ENCODE results near the gene EVC2.

The EVC2 gene

GRCh38 chr4:5710065-5710960, 2.0 kb upstream of the EVC2 start:
- no peak overlapping the region for H3K27ac ChIP-seq (replicated peaks)
- TF ChIP-seq REST (IDR thresholded peaks at IDR 0.05; ENCODE audit: insufficient replicate concordance, low read depth) (no peak), GABPA (IDR thresholded peaks at IDR 0.05; ENCODE audit: low read depth) (no peak), SPI1 (IDR thresholded peaks at IDR 0.05; ENCODE audit: borderline replicate concordance, low read depth) (no peak), POLR2AphosphoS5 (IDR thresholded peaks at IDR 0.05; ENCODE audit: low read depth) (no peak)
- TF ChIP-seq, protein P1, sequence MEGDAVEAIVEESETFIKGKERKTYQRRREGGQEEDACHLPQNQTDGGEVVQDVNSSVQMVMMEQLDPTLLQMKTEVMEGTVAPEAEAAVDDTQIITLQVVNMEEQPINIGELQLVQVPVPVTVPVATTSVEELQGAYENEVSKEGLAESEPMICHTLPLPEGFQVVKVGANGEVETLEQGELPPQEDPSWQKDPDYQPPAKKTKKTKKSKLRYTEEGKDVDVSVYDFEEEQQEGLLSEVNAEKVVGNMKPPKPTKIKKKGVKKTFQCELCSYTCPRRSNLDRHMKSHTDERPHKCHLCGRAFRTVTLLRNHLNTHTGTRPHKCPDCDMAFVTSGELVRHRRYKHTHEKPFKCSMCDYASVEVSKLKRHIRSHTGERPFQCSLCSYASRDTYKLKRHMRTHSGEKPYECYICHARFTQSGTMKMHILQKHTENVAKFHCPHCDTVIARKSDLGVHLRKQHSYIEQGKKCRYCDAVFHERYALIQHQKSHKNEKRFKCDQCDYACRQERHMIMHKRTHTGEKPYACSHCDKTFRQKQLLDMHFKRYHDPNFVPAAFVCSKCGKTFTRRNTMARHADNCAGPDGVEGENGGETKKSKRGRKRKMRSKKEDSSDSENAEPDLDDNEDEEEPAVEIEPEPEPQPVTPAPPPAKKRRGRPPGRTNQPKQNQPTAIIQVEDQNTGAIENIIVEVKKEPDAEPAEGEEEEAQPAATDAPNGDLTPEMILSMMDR (IDR thresholded peaks at IDR 0.05; ENCODE audit: insufficient read depth, low read length): no peak
- no peak for DNase-seq (ENCODE audit: low read depth in 1 of 2, low spot score in 1 of 2)
- no peak overlapping the region for H3K4me3 ChIP-seq (replicated peaks; ENCODE audit: insufficient read depth, low read length)
- peaks cover 43% of the 10 kb centered on the region for H3K27me3 ChIP-seq (ENCODE audit: insufficient read depth, poor library complexity, severe bottlenecking)

DNA sequence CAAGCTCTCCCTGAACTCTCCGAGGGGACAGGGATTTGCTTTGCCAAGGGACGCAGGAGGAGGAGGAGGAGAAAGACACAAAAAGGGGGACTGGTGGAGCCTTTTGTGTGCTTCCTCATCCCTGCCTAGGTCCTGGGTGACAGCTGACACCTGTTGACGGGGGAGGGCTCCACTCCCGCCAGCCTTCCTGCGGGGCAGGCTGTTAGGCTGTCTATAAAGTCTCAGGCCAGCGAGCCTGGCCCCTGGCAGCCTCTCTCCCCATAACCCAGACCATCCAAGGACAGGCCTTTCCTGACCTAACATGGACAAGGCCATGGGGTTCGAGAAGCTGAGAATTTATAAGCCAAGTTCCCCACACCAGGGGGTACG, 832 bp upstream of the EVC2 start:
- Histone ChIP-seq H3K27me3 (ENCODE audit: insufficient read depth, poor library complexity, severe bottlenecking) (peaks cover 43% of the 10 kb centered on the region), H3K27ac (replicated peaks) (no peak overlapping the region), H3K4me3 (replicated peaks; ENCODE audit: insufficient read depth, low read length) (no peak overlapping the region)
- TF ChIP-seq SPI1 (IDR thresholded peaks at IDR 0.05; ENCODE audit: borderline replicate concordance, low read depth): no peak
- TF ChIP-seq, protein P1 (IDR thresholded peaks at IDR 0.05; ENCODE audit: insufficient read depth, low read length): no peak
- no peak for TF ChIP-seq POLR2AphosphoS5 (IDR thresholded peaks at IDR 0.05; ENCODE audit: low read depth)
- no peak for TF ChIP-seq GABPA (IDR thresholded peaks at IDR 0.05; ENCODE audit: low read depth)
- TF ChIP-seq REST (IDR thresholded peaks at IDR 0.05; ENCODE audit: insufficient replicate concordance, low read depth): no peak
- DNase-seq (ENCODE audit: low read depth in 1 of 2, low spot score in 1 of 2): no peak

DNA sequence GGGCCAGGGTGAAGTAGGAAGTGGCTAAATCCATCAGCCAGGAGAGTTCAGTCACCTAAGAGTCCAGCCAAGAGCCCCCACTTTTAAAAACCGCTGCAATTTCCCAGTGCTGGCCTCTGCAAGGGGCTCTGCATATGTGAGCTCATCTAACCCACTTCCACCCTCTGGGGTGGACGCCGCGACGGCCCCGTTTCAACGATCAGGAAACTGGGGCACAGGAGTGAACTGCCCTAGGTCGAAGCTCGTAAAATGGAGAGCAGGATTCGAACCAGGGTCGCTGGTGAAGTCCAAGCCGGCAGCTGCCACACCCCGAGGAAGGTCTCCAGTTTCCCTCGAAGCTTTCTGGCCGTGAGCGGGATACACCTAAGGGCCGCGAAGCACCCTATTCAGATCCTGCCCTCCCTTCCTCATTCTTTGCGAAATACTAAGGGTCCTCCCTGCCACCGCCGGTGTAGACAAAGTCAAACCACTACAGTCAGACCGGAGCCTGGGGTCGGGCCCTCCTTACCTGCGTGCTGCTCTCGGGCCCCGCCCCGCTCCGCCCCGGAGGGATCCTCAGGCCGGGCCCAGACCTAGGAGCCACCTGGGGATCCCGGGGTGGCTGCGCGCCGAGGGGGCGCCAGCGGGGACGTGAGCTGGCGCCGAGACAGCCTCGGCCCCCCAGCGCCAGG, 446 bp downstream of the EVC2 start:
- no peak for DNase-seq (ENCODE audit: low read depth in 1 of 2, low spot score in 1 of 2)
- no peak for TF ChIP-seq GABPA (IDR thresholded peaks at IDR 0.05; ENCODE audit: low read depth)
- H3K27ac ChIP-seq (replicated peaks): no peak overlapping the region
- no peak overlapping the region for H3K4me3 ChIP-seq (replicated peaks; ENCODE audit: insufficient read depth, low read length)
- H3K27me3 ChIP-seq (ENCODE audit: insufficient read depth, poor library complexity, severe bottlenecking): peaks cover 43% of the 10 kb centered on the region

DNA sequence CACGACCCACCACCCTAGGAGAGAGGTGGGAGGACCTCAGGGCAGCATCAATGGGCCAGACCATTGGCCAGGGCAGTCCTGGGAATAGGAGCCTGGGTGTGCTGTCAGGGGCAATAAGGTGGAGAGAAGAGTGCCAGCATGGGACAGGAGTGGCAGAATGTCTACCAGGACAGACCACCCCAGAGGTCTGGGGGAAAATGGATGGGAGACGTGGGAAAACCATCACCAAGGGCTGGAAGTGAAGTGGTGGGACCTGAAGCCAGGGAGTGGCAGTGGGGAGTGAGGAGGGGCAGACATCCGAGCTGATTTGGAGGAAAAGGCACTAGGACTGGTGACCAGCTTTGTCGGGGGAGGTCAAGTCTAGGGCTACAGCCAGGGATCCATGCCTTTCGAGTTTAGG, 993 bp downstream of the EVC2 start:
- no peak for DNase-seq (ENCODE audit: low read depth in 1 of 2, low spot score in 1 of 2)
- Histone ChIP-seq H3K27ac (replicated peaks) (no peak overlapping the region), H3K27me3 (ENCODE audit: insufficient read depth, poor library complexity, severe bottlenecking) (peaks cover 43% of the 10 kb centered on the region), H3K4me3 (replicated peaks; ENCODE audit: insufficient read depth, low read length) (no peak overlapping the region)
- TF ChIP-seq POLR2AphosphoS5 (IDR thresholded peaks at IDR 0.05; ENCODE audit: low read depth) (no peak), GABPA (IDR thresholded peaks at IDR 0.05; ENCODE audit: low read depth) (no peak), REST (IDR thresholded peaks at IDR 0.05; ENCODE audit: insufficient replicate concordance, low read depth) (no peak), SPI1 (IDR thresholded peaks at IDR 0.05; ENCODE audit: borderline replicate concordance, low read depth) (no peak)
- TF ChIP-seq, protein P1 (IDR thresholded peaks at IDR 0.05; ENCODE audit: insufficient read depth, low read length): no peak

Measured in HL-60 (cell line).